Stimulated activated CD8-positive, alpha-beta memory T cell treated with anti-CD3 and anti-CD28 coated beads, Interleukin-7, amount 100 ng/mL, for 48 hours (primary cell): ENCODE measurements around the gene GUCY2F.

ENCODE experiments used
- DNase-seq, 2 donors: peaks; one replicate each; pipeline ENCODE4 v3.0.0-alpha.2; 2020; ENCODE audit warnings: low read depth in 1 of 2; ENCODE audit errors: extremely low read depth in 1 of 2

Gene GUCY2F

GRCh38 chrX:109481986-109482385 lies at the start of gene GUCY2F:
GUCY2F (minus strand) TSS chrX:109482086; CDS start chrX:109475936, 6,150 bp downstream.
- no peak for DNase-seq

- DNase-seq, result no peak
Observed at GRCh38 chrX:109519001-109519400, 37.1 kb upstream of the GUCY2F start.

GRCh38 chrX:109511113-109511512 lies 29.2 kb upstream of the GUCY2F start:
- no peak for DNase-seq

- DNase-seq, result no peak
Observed at GRCh38 chrX:109508915-109509314, 27.0 kb upstream of the GUCY2F start.

- DNase-seq, result no peak
Observed at GRCh38 chrX:109501176-109501575, 19.3 kb upstream of the GUCY2F start.

GRCh38 chrX:109498434-109498833 lies 16.5 kb upstream of the GUCY2F start:
- DNase-seq, result no peak

GRCh38 chrX:109489174-109489573 lies 7.3 kb upstream of the GUCY2F start:
- DNase-seq, result no peak

- DNase-seq, result no peak
Observed at GRCh38 chrX:109487640-109488039, 5.8 kb upstream of the GUCY2F start.

- peak in 1 of 2 donors; percentile 17 for DNase-seq
Observed at GRCh38 chrX:109485470-109486340, 3.8 kb upstream of the GUCY2F start.

GRCh38 chrX:109484886-109485285 lies 3.0 kb upstream of the GUCY2F start:
- DNase-seq, result no peak

- no peak for DNase-seq
Observed at GRCh38 chrX:109475174-109475891, 6.6 kb downstream of the GUCY2F start.

GRCh38 chrX:109472939-109473735 lies 8.7 kb downstream of the GUCY2F start:
- DNase-seq, result peak in 1 of 2 donors; percentile 23

GRCh38 chrX:109464231-109464630 lies 17.7 kb downstream of the GUCY2F start:
- DNase-seq, result no peak

GRCh38 chrX:109463784-109464183 lies 18.1 kb downstream of the GUCY2F start:
- DNase-seq, result no peak

GRCh38 chrX:109448282-109448938 lies 33.5 kb downstream of the GUCY2F start:
- no peak for DNase-seq

- no peak for DNase-seq
Observed at GRCh38 chrX:109441266-109441665, 40.6 kb downstream of the GUCY2F start.

GRCh38 chrX:109440475-109440874 lies 41.4 kb downstream of the GUCY2F start:
- DNase-seq, result no peak

- no peak for DNase-seq
Observed at GRCh38 chrX:109409181-109409580, 72.7 kb downstream of the GUCY2F start.

GRCh38 chrX:109403922-109404321 lies 78.0 kb downstream of the GUCY2F start:
- no peak for DNase-seq

- no peak for DNase-seq
Observed at GRCh38 chrX:109399831-109400230, 82.1 kb downstream of the GUCY2F start.

GRCh38 chrX:109398833-109399232 lies 83.1 kb downstream of the GUCY2F start:
- no peak for DNase-seq
